Posterior vena cava (tissue), 2 donors: ENCODE data around the gene DCXR. TPM values are rescaled to one million over a fixed set of nuclear protein-coding genes. Genes with fewer than 3 reads are reported as not detected.

Experiments
- DNase-seq: peaks from one replicate; pipeline ENCODE4 v3.0.0-alpha.2; 2020; ENCODE audit warnings: low spot score
- intact Hi-C, 2 donors: fragments of 100-400 bp; cut with DNase I; formaldehyde crosslinking; loops; one replicate each; pipeline versions ENCODE4 v1.14.1 to v1.14.2; 2022 to 2023
- long read RNA-seq, 2 donors: library from polyadenylated mRNA; unstranded; transcript quantifications; one replicate each; pipeline ENCODE4 v2.0.0, GENCODE V29; 2020 to 2021
- total RNA-seq, 2 donors: library from RNA; stranded (reverse); fragmentation: NEBNext Ultra II Directional; extraction: Animal tissue kit (Norgen Biotek cat#: 25700); gene quantifications; one replicate each; pipeline ENCODE4 v1.2.1, GENCODE V29; 2021
- donor health status: DM: yes; HTN: yes; CAD: no.
- donor health status: DM: yes; HTN: yes; CAD: no.

The DCXR gene
- total RNA-seq, result 10 to 100 TPM; 44.1 to 52.1 TPM
- long read RNA-seq, donor 1, transcript DCXR-201 (8 exons, 887 nt), result major isoform, 5 of 15 reads
- long read RNA-seq, donor 1, partial matches to known transcripts, result 5 of 15 reads
- long read RNA-seq, donor 1, other reads (novel, unspliced or antisense), result 4 of 15 reads
- long read RNA-seq, donor 2, transcript DCXR-201 (8 exons, 887 nt), result major isoform, 29 of 42 reads
- long read RNA-seq, donor 2, partial matches to known transcripts, result 5 of 42 reads
- long read RNA-seq, donor 2, other reads (novel, unspliced or antisense), result 6 of 42 reads

DNA sequence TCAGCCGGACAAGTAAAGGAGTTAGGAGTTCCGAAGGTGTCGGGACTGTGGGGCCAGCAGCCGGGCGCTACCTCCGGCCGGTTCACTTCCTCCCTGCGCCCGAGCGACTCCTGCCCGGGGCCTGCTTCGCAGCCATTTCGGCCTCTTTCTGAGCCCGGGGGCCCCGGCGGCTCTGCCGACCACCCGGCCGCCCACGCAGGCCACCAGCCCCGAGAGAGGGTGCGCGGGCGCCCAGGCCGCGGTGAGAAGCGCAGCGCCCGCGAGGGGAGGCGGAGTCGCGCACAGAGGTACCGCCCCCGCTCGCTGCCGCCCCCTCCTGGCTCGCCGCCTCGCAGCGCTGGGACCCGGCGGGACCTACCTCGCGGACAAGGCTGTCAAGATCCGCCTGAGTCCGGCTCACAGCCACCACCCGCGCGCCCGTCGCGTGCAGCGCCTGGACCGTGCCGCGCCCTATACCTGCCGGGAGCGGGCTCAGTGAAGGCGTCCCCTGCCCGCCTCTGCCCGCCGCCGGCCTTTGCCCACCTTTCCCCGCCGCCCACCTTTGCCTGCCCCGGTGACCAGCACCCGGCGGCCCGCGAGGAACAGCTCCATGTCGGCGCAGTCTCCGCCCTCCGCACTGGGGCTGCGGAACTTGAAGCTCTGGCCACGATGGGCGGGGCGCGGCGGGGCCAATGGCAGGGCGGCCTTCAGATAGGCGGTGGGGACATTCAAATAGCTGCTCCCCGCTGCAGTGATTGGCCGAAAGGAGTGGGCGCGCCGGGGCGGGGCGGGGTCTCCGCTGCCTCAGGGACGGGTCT is at the start of gene DCXR:
TSS of gene DCXR (minus strand) at position 606 of the 797 bp plus-strand sequence. CDS start at position 591, 15 bp downstream.
- peak; percentile 99 for DNase-seq

DNA sequence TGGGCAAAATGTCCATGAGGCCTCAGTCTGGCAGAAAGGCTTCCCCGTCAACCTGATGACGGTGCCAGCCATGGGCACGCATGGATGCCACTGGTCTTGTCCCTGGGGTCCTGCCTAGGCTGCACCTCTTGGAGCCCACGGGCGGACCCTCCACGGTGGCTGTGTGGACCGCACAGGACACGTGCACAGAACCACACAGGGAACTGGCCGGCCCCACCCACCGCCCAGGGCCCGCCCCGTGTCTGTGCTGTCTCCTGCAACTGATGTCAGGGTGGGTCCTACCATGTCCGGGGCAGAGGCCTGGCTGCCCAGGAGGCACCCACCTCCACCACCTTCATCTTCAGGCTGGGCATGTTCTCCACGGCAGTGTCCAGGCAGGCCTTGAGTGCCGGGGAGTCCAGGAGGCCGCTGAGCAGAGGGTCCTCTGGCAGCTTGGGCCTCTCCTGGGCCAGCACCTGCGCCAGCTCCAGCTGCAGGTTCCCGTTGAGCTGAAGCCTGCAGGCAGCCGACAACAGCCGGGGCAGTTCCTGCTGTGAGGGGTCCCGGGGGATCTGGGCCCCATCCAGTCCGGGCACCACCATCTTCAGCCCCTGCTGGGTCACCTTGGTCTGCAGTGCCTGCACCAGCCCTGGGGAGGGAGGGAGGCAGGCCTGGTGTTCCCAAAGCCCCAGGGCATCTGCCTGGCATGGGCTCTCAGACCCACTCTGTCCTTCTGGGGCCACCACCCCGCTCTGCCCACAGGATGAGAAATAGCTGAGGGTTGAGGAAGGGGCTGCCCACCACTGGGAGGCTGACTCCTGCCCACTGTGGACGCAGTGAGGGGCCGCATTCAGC is 48.7 kb upstream of the DCXR start:
- no peak for DNase-seq
- intact Hi-C loops, result loop anchor here in 1 of 2 donors (2.0 kb wide), 1 partner anchor 43 kb away; no protein-coding TSS in a partner anchor

More for the DNA sequence above, at the start of gene DCXR:
- intact Hi-C loops, result loop anchor here in 1 of 2 donors (10.0 kb wide), 1 partner anchor 288 kb away; no protein-coding TSS in a partner anchor

DNA sequence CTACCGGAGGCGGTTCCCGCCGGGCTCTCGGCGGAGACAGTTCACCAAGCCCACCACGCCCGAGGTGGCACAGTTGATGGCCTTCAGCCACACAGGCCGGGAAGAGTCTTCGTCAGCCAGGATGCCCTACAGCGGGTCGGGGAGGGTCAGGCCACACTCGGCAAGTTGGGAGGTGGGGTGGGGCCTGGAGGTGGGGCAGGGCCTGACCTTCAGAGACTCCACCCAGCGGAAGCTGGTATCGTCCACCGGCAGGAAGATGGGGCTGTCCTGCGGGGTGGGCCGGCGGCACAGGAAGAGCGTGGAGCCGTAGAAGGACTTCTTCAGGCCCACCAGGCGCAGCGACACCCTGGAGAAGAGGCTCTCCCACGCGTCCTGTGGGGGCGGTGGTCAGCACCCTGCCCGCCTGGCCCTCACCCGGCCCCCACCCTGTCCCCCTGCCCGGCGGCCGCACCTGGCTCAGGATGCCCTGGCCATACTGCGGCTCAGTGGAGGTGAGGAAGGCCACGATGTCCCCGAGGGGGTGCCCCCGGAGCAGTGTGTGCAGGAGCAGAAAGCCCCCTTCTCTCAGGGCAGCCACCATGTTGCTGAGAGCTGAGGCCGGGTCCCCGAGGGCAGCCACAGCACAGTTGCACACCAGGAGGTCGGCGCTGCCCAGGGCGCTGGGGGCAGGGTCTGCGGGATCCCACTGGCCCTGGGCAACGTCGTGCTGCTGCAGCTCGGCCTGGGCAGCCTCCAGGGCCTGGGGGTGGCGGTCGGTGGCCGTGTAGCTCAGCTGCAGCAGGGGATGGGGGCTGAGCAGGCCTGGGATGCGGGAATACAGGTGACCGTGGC is 47.7 kb upstream of the DCXR start:
- DNase-seq, result no peak
- intact Hi-C loops, result no loop called here

DNA sequence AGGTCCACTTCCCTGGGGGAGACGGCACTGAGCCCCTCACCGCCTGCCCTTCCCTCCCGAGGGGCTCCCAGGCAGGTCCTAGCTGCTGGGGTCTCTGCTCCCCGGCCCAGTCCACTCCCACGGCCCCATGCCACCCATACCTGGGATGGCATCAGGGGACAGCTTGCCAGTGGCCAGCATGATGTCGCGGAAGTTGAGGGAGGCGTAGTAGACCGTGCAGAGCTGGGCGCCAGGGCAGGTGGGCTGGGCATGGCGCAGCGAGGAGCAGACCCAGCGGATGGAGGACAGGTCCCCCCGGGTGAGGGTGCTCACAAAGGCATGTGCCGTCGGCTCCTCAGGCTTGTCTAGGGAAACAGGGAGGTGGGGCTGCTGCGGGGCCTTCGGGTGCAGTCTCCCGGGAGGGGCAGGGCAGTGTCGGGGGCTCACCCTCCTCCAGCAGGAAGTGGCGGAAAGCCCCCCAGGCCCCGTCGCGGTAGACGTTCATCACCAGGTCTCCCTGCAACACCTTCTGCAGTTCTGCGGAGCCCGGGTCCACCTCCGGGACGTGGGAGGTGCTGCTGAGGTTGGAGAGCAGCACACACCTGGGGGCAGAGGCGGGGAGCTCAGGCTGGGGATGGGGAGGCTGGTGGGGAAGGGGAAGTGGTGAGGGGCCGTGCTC is 47.0 kb upstream of the DCXR start:
- no peak for DNase-seq
- intact Hi-C loops, result no loop called here

DNA sequence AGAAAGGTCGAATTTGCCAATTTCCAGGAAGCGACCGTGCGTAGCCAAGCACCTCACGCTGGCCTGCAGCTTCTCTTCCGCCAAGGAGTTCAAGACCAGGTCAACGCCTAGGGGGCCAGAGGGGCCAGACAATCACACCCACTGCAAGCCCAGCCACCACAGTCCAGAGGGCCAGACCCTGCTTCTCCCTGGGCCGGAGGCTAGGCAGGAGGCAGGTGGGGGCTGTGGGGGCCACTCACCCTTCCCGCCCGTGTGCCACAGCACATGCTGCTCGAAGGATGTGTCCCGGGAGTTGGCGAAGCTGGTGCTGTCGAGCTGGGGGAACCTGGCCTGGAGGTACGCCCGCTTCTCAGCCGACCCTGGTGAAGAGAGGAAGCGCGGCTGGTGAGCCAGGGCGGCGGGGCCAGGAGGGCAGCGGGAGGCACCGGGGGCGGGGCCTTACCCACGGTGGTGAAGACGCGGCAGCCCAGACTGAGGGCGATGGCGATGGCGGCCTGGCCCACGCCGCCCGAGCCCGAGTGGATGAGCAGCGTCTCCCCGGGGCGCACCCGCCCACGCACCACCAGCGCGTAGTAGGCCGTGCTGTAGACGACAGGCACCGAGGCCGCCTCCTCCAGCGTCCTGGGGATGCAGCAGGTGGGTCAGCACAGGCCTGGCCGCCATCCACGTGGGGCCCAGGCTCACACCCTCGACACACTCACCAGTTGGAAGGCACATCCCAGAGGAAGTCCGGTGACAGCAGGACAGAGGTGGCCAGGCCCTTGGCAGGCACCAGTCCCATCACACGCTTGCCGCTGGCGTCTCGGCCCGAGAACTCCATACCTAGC is 46.2 kb upstream of the DCXR start:
- intact Hi-C loops, result no loop called here

DNA sequence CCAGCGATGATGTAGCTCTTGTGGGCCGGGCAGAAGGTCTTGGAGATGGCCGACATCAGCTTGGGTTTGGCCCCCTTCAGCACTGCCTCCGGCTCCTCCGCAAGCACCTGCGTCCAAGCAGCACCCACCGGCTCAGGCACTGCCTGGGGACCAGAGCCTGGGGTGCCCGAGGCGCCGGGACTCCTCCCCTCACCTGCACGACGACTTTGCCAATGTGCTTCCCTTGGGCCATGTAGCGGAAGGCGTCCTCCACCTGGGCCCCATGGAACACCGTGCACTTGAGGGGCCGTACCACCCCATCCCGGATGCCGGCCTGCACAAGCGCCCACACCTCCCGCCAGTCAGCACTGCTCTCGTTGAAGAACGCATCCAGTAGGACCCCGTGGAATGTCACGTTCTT is 45.5 kb upstream of the DCXR start:
- intact Hi-C loops, result no loop called here
- no peak for DNase-seq

More for the DNA sequence above, 46.2 kb upstream of the DCXR start:
- no peak for DNase-seq

DNA sequence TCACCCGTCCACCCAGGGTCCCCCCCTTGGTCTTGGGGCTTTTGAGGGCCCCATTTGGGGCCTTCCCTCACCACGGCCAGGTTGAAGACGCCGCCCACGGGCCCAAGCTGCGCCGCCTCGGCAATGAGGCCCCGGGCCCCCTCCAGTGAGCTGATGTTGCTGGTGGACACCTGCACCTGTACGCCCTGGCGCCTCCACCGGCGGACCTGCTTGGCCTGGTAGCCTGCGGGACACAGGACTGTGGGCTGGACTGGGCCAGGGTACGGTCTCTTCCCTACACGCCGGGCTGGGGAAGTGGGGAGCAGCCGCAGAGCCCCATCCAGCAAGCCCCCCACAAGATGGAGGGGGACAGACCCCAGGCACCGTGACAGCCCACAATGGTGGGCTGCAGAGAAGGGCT is 45.0 kb upstream of the DCXR start:
- intact Hi-C loops, result no loop called here
- no peak for DNase-seq

DNA sequence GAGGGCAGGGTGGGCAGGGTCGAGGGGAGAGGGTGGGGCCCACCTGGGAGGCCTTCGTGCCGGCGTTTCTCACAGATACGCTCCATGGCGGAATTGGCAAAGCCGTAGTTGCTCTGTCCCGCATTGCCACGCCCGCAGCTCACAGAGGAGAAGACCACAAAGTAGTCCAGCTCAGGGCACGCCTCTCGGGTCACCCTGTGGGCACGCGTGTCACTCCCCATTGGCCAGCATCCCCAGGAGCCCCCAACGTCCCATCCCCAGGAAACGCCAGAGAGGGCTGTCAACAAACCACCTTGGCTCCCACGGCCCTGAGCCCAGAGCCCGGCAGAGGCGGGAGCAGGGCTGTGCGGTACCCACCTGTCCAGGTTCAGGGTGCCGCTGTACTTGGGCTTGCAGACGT is 44.5 kb upstream of the DCXR start:
- intact Hi-C loops, result no loop called here
- no peak for DNase-seq

DNA sequence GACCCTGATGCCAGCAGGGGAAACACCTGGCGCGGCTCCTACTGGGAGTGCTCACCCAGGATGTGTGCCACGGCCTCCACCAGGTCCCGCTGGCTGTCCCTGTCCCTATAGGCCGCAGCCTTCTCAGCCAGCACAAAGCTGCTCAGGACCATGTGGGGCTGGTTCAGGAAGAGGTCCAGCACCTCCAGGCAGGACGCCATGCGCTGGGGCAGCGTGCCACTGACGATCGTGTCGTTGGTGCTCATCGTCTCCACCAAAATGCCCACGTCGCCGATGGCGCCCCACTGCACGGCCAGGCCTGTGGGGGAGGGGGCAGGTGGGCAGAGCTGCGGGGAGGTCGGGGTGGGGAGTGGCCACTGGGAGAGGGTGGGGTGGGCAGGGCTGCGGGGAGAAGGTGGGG is 44.0 kb upstream of the DCXR start:
- no peak for DNase-seq
- intact Hi-C loops, result no loop called here

DNA sequence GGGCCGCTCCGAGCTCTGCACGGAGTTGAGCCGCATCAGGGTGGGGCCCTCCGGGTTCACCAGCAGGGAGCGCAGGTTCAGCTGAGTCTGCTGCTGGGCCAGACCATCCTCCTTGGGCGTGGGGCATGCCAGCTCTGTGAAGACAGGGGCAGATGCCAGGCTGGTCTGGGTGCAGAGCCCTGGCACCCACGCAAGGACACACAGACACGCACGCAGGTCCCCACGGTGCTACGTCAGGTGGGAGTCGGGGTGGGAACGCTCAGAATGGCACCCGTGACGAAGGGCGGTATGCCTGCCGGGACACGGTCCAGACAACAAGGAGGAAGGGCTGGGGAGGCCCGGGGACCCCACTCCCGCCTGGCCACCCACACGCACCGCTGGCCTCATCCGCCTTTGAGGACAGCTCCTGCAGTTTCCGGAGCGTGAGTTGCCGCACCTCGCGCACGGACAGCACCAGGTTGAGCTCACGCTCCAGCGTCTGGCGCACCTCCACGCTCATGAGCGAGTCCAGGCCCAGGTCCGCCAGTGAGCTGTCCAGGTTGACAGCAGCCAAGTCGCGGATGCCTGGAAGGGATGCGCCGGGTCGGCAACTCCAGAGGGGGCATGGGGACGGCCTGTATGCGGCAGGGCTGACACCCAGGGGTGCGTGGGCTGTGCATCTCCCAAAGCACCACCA is 43.4 kb upstream of the DCXR start:
- intact Hi-C loops, result no loop called here

DNA sequence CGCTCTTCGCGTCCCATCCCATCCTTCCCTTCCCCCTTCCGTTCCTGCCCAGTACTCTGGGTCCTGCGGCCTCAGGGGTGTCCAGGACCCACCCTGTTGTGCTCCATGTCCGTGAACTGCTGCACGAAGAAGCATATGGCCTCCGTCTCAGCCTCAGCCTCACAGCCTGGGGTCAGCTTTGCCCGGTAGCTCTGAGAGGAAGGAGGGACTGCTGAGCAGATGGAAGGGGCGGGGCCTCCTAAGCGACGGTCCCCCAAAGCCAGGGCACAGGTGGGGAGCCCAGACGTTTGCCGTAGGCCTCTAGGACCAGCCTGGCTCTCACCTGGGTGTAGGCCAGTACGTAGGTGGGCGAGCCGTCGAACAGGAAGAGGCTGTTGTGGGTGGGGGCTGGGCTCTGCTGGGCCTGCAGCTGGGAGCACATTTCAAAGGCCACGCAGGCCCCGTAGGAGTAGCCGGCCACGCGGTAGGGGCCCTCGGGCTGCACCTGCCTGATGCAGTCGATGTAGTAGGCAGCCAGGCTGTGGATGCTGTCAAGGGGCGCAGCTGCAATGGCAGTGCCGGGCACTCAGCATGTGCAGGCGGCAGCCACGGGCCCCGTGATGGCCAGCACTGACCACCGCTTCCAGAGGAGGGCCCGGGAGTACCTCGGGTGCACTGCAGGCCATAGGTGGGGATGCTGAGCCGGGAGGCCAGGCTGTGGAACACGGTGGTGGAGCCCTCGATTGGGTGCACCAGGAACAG is 42.7 kb upstream of the DCXR start:
- DNase-seq, result no peak
- intact Hi-C loops, result no loop called here

More for the DNA sequence above, 43.4 kb upstream of the DCXR start:
- DNase-seq, result no peak

DNA sequence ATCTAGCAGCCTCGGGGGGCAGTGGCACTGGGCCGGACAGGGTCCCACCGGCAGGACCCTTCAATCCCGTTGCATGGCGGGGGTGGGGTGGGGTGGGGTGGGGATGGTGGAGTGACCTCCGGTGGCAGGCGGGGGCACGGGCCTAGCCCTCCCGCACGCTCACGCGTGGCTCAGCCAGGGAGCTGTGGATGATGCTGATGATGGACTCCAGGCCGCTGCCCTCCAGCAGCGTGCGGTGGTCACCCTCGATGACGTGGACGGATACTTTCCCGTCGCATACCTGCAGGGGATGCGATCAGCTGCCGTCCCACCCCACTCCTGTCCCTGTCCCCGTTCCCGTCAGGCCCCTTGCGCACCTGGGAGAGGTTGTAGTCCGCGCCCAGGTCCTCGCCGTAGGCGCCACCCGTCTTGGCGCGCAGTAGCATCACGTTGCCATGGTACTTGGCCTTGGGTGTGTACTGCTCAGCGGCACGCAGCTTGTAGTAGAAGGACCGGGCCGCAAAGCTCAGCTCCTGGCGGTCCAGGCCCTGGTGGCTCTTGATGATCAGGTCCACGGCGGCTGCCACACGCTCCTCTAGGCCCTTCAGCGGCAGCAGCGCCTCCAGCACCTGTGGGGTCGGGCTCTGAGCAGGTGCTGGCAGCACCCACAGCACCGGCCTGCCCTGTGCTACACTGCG is 41.6 kb upstream of the DCXR start:
- intact Hi-C loops, result no loop called here
- no peak for DNase-seq

DNA sequence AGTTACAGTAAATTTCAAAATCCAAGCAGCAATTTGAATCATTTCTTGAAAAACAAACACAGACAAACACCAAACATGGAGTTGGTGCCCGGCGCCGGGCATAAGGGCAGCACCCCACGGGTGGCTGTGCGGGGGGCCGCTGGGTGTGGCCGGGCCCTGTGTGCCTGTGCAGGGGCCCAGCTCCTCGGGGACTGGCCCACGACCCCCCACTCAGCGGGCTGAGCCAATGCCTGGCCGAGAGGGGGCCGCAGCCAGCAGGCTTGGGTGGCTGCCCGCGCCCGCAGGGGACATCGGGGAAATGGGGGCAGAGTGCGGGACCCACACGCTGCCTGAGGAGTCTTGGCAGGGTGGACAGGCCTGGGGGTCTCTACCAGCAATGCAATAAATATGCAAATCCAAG is 40.9 kb upstream of the DCXR start:
- intact Hi-C loops, result no loop called here
- no peak for DNase-seq

DNA sequence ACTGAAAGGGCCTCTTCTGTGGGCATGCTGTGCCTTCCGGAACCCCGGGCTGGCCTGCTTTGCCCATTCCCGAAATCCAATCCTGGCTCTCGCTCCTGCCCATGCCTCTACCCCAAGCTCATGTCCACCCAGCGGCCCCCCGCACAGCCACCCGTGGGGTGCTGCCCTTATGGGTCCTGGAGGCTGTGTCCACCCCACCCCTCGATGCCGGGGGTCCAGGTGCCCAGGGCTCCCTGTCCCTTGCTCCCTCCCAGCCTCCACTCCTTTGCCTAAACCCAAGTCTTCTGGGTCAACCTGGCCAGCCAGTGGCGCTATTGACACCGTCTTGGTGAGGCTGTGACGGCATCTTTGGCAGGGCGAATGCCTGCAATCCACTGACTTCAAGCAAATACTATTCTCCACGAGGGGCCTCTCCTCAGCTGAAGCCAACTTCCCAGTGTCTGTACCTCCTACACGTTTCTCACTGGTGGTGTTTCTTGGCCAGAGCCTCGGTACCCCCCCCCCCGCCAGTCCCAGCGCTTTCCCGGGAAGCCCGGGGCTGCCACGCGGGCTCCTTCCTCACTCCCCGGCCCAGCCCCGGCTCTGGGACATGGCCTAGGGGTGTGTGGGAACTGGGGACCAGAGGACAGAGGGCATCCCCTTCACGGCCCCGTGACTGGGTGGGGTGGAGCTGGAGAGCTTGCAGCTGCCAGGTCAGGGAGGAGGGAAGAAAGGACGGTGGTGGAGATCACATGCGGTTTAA is 40.3 kb upstream of the DCXR start:
- DNase-seq, result no peak
- intact Hi-C loops, result no loop called here
